RWPE1 (cell line): ENCODE results near the gene CAMK2G.

ENCODE experiments used
- CTCF ChIA-PET: fragments of 350-600 bp; sonication (Branson Sonifier 250); formaldehyde crosslinking; extraction: SDS; loops from one replicate; lab custom pipeline; 2021; lab: Yijun Ruan, JAX
- POLR2A ChIA-PET: fragments of 400-600 bp; formaldehyde crosslinking; extraction: SDS; loops from one replicate; lab custom pipeline; 2020; ENCODE audit warnings: antibody characterized with exemption; ENCODE audit not compliant: low non-redundant PET; lab: Yijun Ruan, JAX
- DNase-seq: peaks from one replicate; pipeline ENCODE4 v3.0.0; 2012; ENCODE audit warnings: low spot score
- H3K27ac ChIP-seq: fragments of 450-650 bp; 2 replicates; pipeline ENCODE4 v1.5.1; 2017
- TF ChIP-seq, protein P1 (sequence below): fragments of 450-650 bp; conservative IDR thresholded peaks from 2 replicates; pipeline ENCODE4 v1.5.1; 2017; ENCODE audit warnings: low read depth, mild to moderate bottlenecking

The CAMK2G gene

GRCh38 chr10:73781879-73782748 is 92.2 kb downstream of the CAMK2G start, which contains the start of gene CHCHD1:
Gene CHCHD1, plus strand, starts transcription at chr10:73782048. Its CDS starts 28 bp downstream, at chr10:73782076.
- POLR2A ChIA-PET: interaction anchor here (0.8 kb wide), 1 partner anchor 28 kb away, joined by 3 read pairs; no protein-coding TSS in a partner anchor
- H3K27ac ChIP-seq: peak within 1 kb of the TSS; percentile 90
- peak; percentile 89 for DNase-seq
- CTCF ChIA-PET: interaction anchor here (0.8 kb wide), 1 partner anchor 97 kb away, joined by 4 read pairs; no protein-coding TSS in a partner anchor
- TF ChIP-seq, protein P1, sequence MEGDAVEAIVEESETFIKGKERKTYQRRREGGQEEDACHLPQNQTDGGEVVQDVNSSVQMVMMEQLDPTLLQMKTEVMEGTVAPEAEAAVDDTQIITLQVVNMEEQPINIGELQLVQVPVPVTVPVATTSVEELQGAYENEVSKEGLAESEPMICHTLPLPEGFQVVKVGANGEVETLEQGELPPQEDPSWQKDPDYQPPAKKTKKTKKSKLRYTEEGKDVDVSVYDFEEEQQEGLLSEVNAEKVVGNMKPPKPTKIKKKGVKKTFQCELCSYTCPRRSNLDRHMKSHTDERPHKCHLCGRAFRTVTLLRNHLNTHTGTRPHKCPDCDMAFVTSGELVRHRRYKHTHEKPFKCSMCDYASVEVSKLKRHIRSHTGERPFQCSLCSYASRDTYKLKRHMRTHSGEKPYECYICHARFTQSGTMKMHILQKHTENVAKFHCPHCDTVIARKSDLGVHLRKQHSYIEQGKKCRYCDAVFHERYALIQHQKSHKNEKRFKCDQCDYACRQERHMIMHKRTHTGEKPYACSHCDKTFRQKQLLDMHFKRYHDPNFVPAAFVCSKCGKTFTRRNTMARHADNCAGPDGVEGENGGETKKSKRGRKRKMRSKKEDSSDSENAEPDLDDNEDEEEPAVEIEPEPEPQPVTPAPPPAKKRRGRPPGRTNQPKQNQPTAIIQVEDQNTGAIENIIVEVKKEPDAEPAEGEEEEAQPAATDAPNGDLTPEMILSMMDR: no peak

- ChIA-PET CTCF (interaction anchor here (0.8 kb wide), 1 partner anchor 97 kb away, joined by 4 read pairs; no protein-coding TSS in a partner anchor), POLR2A (interaction anchor here (0.8 kb wide), 1 partner anchor 29 kb away, joined by 3 read pairs; no protein-coding TSS in a partner anchor)
- TF ChIP-seq, protein P1: no peak
- peak overlapping the region; percentile 90 for H3K27ac ChIP-seq
- DNase-seq: no peak
These were observed 92.8 kb downstream of the CAMK2G start for GRCh38 chr10:73781548-73781878.

DNA sequence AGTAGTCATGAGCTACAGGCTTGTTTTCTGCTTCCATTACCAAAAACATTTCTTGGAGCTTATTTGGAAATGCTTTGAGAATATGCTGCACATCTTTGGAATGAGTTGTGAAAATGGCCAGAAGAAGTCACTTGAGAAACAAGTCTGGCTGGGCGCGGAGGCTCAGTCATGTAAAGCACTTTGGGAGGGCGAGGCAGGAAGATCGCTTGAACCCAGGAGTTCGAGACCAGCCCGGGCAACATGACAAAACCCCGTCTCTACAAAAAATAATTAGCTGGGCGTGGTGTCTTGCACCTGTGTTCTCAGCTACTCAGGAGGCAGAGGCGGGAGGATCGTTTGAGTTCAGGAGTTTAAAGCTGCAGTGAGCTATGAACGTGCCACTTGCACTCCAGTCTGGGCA is 93.4 kb downstream of the CAMK2G start:
- no peak for DNase-seq
- H3K27ac ChIP-seq: peak overlapping the region; percentile 90
- ChIA-PET CTCF (no interaction called here), POLR2A (no interaction called here)
- TF ChIP-seq, protein P1: no peak

DNA sequence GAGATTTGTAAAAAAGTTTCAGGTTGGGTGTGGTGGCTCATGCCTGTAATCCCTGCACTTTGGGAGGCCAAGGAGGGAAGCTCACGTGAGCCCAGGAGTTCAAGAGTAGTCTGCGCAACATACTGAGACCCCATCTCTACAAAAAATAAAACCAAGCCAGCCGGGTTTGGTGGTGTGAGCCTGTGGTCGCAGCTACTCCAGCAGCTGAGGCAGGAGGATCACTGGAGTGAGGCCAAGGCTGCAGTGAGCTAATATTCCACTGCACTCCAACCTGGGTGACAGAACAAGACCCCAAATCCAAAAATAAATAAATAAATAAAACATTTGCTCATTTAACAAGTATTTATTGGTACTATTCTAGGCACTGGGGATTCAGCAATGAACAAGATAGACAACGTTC is 94.1 kb downstream of the CAMK2G start:
- ChIA-PET CTCF (no interaction called here), POLR2A (no interaction called here)
- peak overlapping the region; percentile 44 for H3K27ac ChIP-seq
- TF ChIP-seq, protein P1: no peak
- no peak for DNase-seq

- POLR2A ChIA-PET: interaction anchor here (0.5 to 0.7 kb wide), 2 partner anchors 16 to 139 kb away, joined by 5 to 7 read pairs; no protein-coding TSS in a partner anchor
- TF ChIP-seq, protein P1: no peak
- CTCF ChIA-PET: interaction anchor here (0.6 to 1.0 kb wide), 4 partner anchors 100 to 1444 kb away, joined by 3 to 7 read pairs (median 4); no protein-coding TSS in a partner anchor
- peak overlapping the region; percentile 36 for H3K27ac ChIP-seq
- no peak for DNase-seq
These were observed 94.7 kb downstream of the CAMK2G start for GRCh38 chr10:73779539-73780197.

GRCh38 chr10:73779018-73779417 is 95.3 kb downstream of the CAMK2G start:
- TF ChIP-seq, protein P1: no peak
- peak overlapping the region; percentile 36 for H3K27ac ChIP-seq
- no peak for DNase-seq
- POLR2A ChIA-PET: interaction anchor here (0.7 kb wide), 2 partner anchors 26 to 140 kb away, joined by 4 to 7 read pairs; no protein-coding TSS in a partner anchor
- CTCF ChIA-PET: interaction anchor here (0.5 to 1.0 kb wide), 4 partner anchors 74 to 302 kb away, joined by 3 to 5 read pairs (median 4); no protein-coding TSS in a partner anchor
